Measurements from ENCODE around the gene DGCR8. TPM values are rescaled to one million over a fixed set of nuclear protein-coding genes. Genes with fewer than 3 reads are reported as not detected.

The DGCR8 gene
- total and polyA plus RNA-seq, 2 donors from 2014 or later: 12.2 to 40.1 TPM

DNA sequence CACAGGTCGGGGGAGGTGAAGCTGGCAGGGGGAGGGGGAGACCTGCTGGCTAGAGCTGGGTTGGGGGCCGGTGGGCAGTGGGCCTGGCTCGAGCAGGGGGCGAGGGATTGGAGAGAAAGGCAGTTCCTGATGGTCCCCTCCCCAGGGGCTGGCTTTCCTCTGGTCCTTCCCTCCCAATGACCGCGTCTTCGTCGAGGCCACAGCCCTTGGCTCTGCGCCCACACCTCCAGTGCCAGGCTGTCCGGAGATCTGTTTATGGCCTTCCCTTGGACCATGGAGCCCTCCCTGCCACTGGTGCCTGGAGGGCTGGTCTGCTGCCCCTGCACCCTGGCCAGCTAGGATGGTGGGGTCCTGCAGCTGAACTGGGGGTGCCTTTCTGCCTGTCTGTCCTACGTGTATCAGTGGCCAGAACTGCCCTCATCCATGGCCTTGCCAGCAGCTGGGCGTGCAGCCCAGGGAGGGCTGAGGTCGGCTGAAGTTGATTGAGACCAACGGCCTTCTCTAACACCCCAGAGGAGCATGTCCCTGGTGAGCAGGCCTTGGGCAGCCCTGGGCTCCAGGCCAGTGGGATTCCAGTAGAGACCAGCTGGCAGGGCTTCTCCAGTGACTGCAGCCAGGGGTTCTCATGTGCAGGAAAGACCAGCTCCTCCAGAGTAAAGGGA lies 46.9 kb upstream of the DGCR8 start:
- H3K9ac ChIP-seq (ENCODE audit: low read length in 3 of 3): no peak overlapping the region
- H3K4me3 ChIP-seq (ENCODE audit: low read length in 3 of 3): no peak overlapping the region
- intact Hi-C loops (cut with DNase I): no loop called here
- H3K27ac ChIP-seq (ENCODE audit: low read depth in 2 of 2, low read length in 2 of 2): peak overlapping the region in 1 of 2 donors; percentile 27
- H3K4me1 ChIP-seq (ENCODE audit: control insufficient read depth in 2 of 3, insufficient read depth in 2 of 3, low read depth in 1 of 3, low read length in 3 of 3): peaks cover 0 to 18% (median 0%) of the 10 kb centered on the region in 3 donors
- H3K36me3 ChIP-seq (ENCODE audit: control insufficient read depth in 2 of 3, insufficient read depth in 3 of 3, low read length in 3 of 3): peaks cover 0 to 5% (median 0%) of the 10 kb centered on the region in 3 donors
- no peaks in the 10 kb centered on the region for H3K27me3 ChIP-seq (ENCODE audit: control insufficient read depth, insufficient read depth, low read length)
- FAIRE-seq (no peak), DNase-seq (peak in 1 of 5 donors; percentile 66)
- H3K9me3 ChIP-seq (ENCODE audit: control insufficient read depth in 2 of 3, insufficient read depth in 1 of 3, low read length in 3 of 3): no peaks in the 10 kb centered on the region
- TF ChIP-seq, protein P1, sequence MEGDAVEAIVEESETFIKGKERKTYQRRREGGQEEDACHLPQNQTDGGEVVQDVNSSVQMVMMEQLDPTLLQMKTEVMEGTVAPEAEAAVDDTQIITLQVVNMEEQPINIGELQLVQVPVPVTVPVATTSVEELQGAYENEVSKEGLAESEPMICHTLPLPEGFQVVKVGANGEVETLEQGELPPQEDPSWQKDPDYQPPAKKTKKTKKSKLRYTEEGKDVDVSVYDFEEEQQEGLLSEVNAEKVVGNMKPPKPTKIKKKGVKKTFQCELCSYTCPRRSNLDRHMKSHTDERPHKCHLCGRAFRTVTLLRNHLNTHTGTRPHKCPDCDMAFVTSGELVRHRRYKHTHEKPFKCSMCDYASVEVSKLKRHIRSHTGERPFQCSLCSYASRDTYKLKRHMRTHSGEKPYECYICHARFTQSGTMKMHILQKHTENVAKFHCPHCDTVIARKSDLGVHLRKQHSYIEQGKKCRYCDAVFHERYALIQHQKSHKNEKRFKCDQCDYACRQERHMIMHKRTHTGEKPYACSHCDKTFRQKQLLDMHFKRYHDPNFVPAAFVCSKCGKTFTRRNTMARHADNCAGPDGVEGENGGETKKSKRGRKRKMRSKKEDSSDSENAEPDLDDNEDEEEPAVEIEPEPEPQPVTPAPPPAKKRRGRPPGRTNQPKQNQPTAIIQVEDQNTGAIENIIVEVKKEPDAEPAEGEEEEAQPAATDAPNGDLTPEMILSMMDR (IDR thresholded peaks at IDR 0.05; ENCODE audit: borderline replicate concordance, extremely low read depth, insufficient read depth): no peak

DNA sequence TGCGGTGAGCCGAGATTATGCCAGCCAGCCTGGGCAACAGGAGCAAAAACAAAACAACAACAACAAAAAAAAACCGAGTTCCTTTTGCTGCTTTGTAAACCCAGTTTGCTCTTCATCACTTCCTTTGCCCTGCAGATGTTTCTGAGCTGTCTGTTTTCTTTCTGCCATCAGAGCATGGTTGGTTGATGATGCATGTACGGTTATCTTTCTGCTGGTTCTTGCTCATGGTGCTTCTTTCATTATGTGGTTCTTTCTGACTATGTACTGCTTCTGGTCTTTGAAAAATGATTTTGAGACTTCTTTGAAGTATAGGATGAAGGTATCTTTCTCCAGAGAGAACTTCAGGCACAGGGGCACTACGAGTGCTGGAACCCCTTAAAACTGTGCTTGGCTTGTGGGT lies 45.9 kb upstream of the DGCR8 start:
- H3K4me3 ChIP-seq (ENCODE audit: low read length in 3 of 3): no peak overlapping the region
- FAIRE-seq: no peak
- no peak overlapping the region for H3K27ac ChIP-seq (ENCODE audit: low read depth in 2 of 2, low read length in 2 of 2)
- no peaks in the 10 kb centered on the region for H3K9me3 ChIP-seq (ENCODE audit: control insufficient read depth in 2 of 3, insufficient read depth in 1 of 3, low read length in 3 of 3)
- no peaks in the 10 kb centered on the region for H3K27me3 ChIP-seq (ENCODE audit: control insufficient read depth, insufficient read depth, low read length)
- H3K4me1 ChIP-seq (ENCODE audit: control insufficient read depth in 2 of 3, insufficient read depth in 2 of 3, low read depth in 1 of 3, low read length in 3 of 3): peaks cover 0 to 18% (median 0%) of the 10 kb centered on the region in 3 donors
- no peak for DNase-seq
- TF ChIP-seq, protein P1 (IDR thresholded peaks at IDR 0.05; ENCODE audit: borderline replicate concordance, extremely low read depth, insufficient read depth): no peak
- intact Hi-C loops (cut with DNase I): no loop called here
- no peak overlapping the region for H3K9ac ChIP-seq (ENCODE audit: low read length in 3 of 3)
- peaks cover 0 to 5% (median 0%) of the 10 kb centered on the region in 3 donors for H3K36me3 ChIP-seq (ENCODE audit: control insufficient read depth in 2 of 3, insufficient read depth in 3 of 3, low read length in 3 of 3)

DNA sequence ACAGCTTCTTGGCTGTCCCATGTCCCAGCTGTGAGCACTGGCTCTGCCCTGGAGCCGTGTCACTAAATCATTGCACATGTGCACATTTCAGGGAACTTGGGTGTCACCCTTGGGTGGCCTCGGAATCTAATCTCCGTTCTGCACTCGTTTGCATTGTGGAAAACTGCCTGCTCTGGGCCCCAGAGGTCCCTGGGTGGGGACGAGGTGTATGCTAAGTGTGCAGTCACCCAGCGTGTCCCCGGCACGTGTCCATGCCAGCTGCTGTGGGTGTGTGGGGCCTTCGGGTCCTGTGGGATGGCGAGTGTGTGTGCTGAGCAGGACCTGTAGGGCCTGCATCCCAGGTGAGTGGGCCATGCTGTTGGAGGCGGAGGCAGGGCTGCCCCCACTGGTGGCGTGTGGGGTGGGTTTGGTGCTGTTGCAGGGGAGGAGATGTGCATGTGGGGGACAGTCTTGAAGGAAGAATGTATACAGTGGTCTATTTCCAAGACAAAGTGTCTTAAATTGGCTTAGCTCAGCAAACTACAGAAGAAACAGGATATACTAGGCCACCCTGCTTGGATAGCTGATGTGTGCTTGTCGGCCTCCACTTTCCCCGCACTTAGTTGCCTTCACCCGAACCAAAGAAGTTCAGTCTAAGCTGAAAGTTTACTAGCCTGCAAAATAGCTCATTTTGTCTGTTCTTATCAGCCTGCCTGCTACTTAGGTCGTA lies 44.5 kb upstream of the DGCR8 start:
- FAIRE-seq: no peak
- Histone ChIP-seq H3K36me3 (ENCODE audit: control insufficient read depth in 2 of 3, insufficient read depth in 3 of 3, low read length in 3 of 3) (peaks cover 0 to 8% (median 0%) of the 10 kb centered on the region in 3 donors), H3K9me3 (ENCODE audit: control insufficient read depth in 2 of 3, insufficient read depth in 1 of 3, low read length in 3 of 3) (no peaks in the 10 kb centered on the region), H3K27ac (ENCODE audit: low read depth in 2 of 2, low read length in 2 of 2) (no peak overlapping the region), H3K4me1 (ENCODE audit: control insufficient read depth in 2 of 3, insufficient read depth in 2 of 3, low read depth in 1 of 3, low read length in 3 of 3) (peaks cover 0 to 14% (median 0%) of the 10 kb centered on the region in 3 donors), H3K9ac (ENCODE audit: low read length in 3 of 3) (no peak overlapping the region), H3K4me3 (ENCODE audit: low read length in 3 of 3) (no peak overlapping the region), H3K27me3 (ENCODE audit: control insufficient read depth, insufficient read depth, low read length) (no peaks in the 10 kb centered on the region)
- TF ChIP-seq, protein P1 (IDR thresholded peaks at IDR 0.05; ENCODE audit: borderline replicate concordance, extremely low read depth, insufficient read depth): no peak
- intact Hi-C loops (cut with DNase I): no loop called here
- peak in 1 of 5 donors; percentile 19 for DNase-seq

Data from kidney (tissue), 14 donors.